HepG2 (cell line): ENCODE data around the gene FAF2. TPM values are rescaled to one million over a fixed set of nuclear protein-coding genes. Genes with fewer than 3 reads are reported as not detected.

ENCODE experiments used
- E2F5 ChIP-seq: sonication (generic); formaldehyde crosslinking; conservative IDR thresholded peaks from 2 replicates; pipeline ENCODE4 v1.4.0; 2020; ENCODE audit warnings: missing genetic modification reagents
- MAX ChIP-seq: IDR thresholded peaks from 2 replicates; pipeline ENCODE4 v1.6.1; 2012; ENCODE audit warnings: inconsistent platforms
- TGIF2 ChIP-seq: IDR thresholded peaks from 2 replicates; pipeline ENCODE4 v1.6.1; 2016; ENCODE audit warnings: control low read depth, missing compliant biosample characterization
- TOPORS ChIP-seq: sonication (generic); formaldehyde crosslinking; IDR thresholded peaks from 2 replicates; pipeline ENCODE4 v1.8.0; 2023; ENCODE audit warnings: mild to moderate bottlenecking, missing genetic modification reagents
- ZGPAT ChIP-seq: IDR thresholded peaks from 2 replicates; pipeline ENCODE4 v1.6.1; 2016; ENCODE audit warnings: mild to moderate bottlenecking
- ZHX2 ChIP-seq, 2 experiments: sonication (generic) in 1 of 2; formaldehyde crosslinking in 1 of 2; IDR thresholded peaks; 2 replicates each; pipeline versions ENCODE4 v1.6.1 to v1.9.0; 2014 to 2022; ENCODE audit warnings: antibody characterized with exemption in 1 of 2, borderline replicate concordance in 1 of 2, inconsistent platforms in 1 of 2, low read depth in 1 of 2, missing genetic modification reagents in 1 of 2
- ZNF224 ChIP-seq: sonication (generic); formaldehyde crosslinking; IDR thresholded peaks from 2 replicates; pipeline ENCODE4 v1.5.0; 2020; ENCODE audit warnings: mild to moderate bottlenecking, missing genetic modification reagents
- ZNF407 ChIP-seq: sonication (generic); formaldehyde crosslinking; IDR thresholded peaks from one replicate; pipeline ENCODE4 v1.5.1; 2020; ENCODE audit warnings: mild to moderate bottlenecking, missing genetic modification reagents; ENCODE audit errors: not compliant biosample characterization
- ZNF431 ChIP-seq: sonication (generic); formaldehyde crosslinking; IDR thresholded peaks from 2 replicates; pipeline ENCODE4 v1.9.0; 2022; ENCODE audit warnings: missing genetic modification reagents, low read depth, mild to moderate bottlenecking, borderline replicate concordance
- ZNF777 ChIP-seq: sonication (generic); formaldehyde crosslinking; IDR thresholded peaks from 2 replicates; pipeline ENCODE4 v1.4.0; 2020; ENCODE audit warnings: missing genetic modification reagents
- polyA plus RNA-seq, 8 experiments: library from polyadenylated mRNA; depleted of rRNA in 3 of 8; stranded (reverse) in 7 of 8; unstranded in 1 of 8; fragments of >200 nt; fragmentation: Illumina TruSeq in 4 of 8; extraction: Trizol in 4 of 8; gene quantifications; 2 replicates each; pipeline versions ENCODE4 v1.2.1 to v1.2.3, GENCODE V29; 2011 to 2016; ENCODE audit warnings: low read depth in 4 of 8, missing spikeins in 1 of 8, mixed read lengths in 1 of 8; ENCODE audit not compliant: insufficient read depth in 1 of 8
- total RNA-seq, 5 experiments: library from RNA; depleted of rRNA; stranded (reverse); fragments of >200 nt; fragmentation: Illumina TruSeq; extraction: Trizol; gene quantifications; 2 replicates each; pipeline ENCODE4 v1.2.3, GENCODE V29; 2016; ENCODE audit warnings: low read depth in 1 of 5

FAF2 gene
- total and polyA plus RNA-seq, 2 of the 13 experiments (the other 11 are each of a cell fraction or from before 2014, with no cell fraction given): 27.8 to 34.3 TPM

GRCh38 chr5:176542596-176543427 lies 94.6 kb downstream of the FAF2 start (continued):
- no peak for TF ChIP-seq ZHX2 (IDR thresholded peaks at IDR 0.05; ENCODE audit: low read depth)
- TF ChIP-seq ZHX2 (CRISPR knock-in tag; IDR thresholded peaks at IDR 0.05; ENCODE audit: borderline replicate concordance): no peak
- no peak for TF ChIP-seq ZNF431 (CRISPR knock-in tag)
- 0 out of 2 replicates have a peak, but pooled peaks have one; percentile 18 for TF ChIP-seq TGIF2 (CRISPR knock-in tag)
- peak; percentile 80; the same call in 1 of the 2 replicates for TF ChIP-seq MAX
- peak; percentile 71; the same call in 1 of the 2 replicates for TF ChIP-seq ZNF777 (CRISPR knock-in tag)
- peak; percentile 29; the same call in 1 of the 2 replicates for TF ChIP-seq ZGPAT (CRISPR knock-in tag)
- no peak for TF ChIP-seq ZNF224 (CRISPR knock-in tag)
- 0 out of 2 replicates have a peak, but pooled peaks have one; percentile 15 for TF ChIP-seq E2F5 (CRISPR knock-in tag)
- TF ChIP-seq TOPORS (CRISPR knock-in tag): peak; percentile 65; the same call in 1 of the 2 replicates
- TF ChIP-seq ZNF407 (CRISPR knock-in tag): no peak
